GM21515 (cell line): Measurements from ENCODE around the gene BORCS5.

Source experiments
- ATAC-seq: cut with Tn5 transposase; IDR thresholded peaks from one replicate; pipeline ENCODE4 v1.9.1; 2021; ENCODE audit not compliant: unreplicated experiment

BORCS5 gene

DNA sequence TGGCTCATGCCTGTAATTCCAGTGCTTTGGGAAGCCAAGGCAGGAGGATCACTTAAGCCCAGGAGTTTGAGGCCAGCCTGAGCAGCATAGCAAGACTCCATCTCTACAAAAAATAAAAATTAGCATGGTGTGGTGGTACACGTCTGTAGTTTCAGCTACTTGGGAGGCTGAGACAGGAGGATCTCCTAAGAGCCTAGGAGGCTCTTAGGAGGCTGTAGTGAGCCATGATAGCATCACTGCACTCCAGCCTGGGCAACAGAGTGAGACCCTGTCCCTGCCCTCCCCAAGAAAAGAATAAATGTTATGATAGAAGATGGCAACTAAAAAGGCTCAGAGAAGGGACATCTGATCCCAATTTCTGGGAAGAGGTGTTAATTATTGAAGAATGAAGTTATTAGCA, 3.6 kb upstream of the BORCS5 start:
- ATAC-seq, result no peak

GRCh38 chr12:12353807-12354206, 3.1 kb upstream of the BORCS5 start:
- ATAC-seq, result no peak

GRCh38 chr12:12356467-12356895, 397 bp upstream of the BORCS5 start:
- ATAC-seq, result no peak

DNA sequence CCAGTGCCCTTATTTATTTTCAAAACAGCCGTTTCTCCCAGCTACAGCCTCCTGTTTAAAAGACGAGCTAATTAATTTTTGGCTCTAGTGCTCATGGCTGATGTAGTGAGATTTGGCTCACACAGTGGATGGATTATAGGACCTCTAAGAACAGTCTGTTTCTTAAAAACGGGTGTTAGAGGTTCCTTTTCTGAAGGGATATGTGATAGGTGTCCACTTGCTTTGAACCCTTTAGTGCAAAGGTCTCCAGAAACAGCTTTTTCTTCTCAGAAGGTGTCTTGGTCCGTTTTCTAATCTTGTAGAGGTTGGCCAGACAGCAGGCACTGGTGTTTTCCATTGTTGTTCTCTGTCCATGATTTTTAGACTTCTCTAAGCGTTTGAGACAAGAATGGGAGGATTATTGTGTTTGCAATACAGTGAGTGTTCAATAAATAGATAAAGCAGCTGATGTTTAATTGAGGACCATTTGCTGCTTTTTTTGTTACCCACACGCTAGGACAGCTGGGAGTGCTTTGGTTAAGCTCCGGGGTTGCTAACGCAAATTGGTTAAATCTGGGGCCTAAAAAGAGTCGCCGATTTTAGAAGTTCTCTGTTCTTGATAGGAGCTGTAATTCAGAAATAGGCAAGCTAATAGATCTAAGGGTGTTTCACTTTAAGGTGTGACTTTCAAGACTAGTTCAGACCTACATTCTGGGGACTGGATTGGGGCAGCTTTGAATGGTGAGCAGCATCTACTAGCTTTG, 1.0 kb downstream of the BORCS5 start:
- ATAC-seq, result no peak

- ATAC-seq, result no peak
Measured at GRCh38 chr12:12358528-12358927, 1.6 kb downstream of the BORCS5 start.

GRCh38 chr12:12364787-12365445, 8.0 kb downstream of the BORCS5 start:
- ATAC-seq, result no peak

GRCh38 chr12:12365446-12365802, 8.5 kb downstream of the BORCS5 start:
- ATAC-seq, result no peak

DNA sequence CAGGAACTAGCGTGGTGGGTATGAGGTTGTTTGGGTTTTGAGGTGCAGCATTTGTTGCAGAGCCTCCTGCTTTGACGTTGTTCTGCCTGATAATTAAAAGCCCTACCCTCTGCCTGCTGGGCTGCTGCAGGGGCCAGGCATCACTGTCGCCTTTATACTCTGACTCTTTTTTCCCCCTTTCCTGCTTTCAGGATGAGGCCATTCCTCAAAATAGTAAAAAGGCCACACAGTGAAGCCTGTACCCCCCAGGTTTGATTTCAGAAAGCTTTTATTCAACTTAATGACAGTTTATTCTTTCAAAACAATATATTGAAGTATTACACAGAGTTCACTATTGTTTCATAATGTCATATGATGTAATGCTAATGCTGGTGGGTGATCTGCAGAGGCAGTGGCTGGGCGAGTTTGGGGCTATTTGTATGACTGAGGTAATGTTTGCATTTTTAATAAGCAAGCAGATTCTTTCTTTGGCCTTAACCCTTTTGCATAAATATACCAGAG, 9.1 kb downstream of the BORCS5 start:
- ATAC-seq, result no peak

GRCh38 chr12:12366701-12367481, 10.0 kb downstream of the BORCS5 start:
- ATAC-seq, result no peak

GRCh38 chr12:12367482-12367998, 10.7 kb downstream of the BORCS5 start:
- no peak for ATAC-seq

DNA sequence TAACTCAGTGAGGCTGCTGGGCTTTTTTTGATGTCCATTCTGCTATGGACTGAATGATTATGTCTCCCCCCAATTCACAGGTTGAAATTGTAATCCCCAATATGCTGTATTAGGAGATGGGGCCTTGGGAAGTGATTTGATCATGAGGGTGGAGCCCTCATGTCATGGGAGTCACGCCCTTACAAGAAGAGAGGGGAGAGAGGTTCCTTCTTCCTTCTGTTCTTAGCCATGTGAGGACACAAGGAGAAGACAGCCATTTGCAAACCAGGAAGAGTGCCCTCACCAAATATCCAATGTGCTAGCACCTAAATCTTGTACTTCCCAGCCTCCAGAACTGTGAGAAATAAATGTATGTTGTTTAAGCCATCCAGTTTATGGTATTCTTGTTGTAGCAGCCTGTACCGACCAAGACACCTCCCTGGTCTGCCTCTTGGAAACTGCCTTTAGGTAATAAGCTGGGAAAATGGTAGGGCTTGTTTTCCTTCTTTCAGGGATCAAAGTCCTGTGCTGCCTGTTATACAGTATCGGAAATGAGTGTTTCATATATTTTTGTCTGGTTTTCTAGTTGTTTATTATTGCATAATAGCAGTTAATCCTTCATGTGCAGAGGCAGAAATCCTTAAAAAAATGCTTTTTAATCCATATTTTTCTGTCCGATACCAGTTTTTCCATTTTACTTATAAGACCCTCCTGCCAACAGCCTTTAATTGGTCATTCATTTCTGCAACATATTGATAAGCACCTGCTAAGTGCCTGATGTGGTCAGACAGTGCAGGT, 16.3 kb downstream of the BORCS5 start:
- no peak for ATAC-seq

GRCh38 chr12:12376646-12377448, 20.0 kb downstream of the BORCS5 start:
- ATAC-seq, result no peak

- ATAC-seq, result no peak
Measured at GRCh38 chr12:12378616-12379015, 21.7 kb downstream of the BORCS5 start.

DNA sequence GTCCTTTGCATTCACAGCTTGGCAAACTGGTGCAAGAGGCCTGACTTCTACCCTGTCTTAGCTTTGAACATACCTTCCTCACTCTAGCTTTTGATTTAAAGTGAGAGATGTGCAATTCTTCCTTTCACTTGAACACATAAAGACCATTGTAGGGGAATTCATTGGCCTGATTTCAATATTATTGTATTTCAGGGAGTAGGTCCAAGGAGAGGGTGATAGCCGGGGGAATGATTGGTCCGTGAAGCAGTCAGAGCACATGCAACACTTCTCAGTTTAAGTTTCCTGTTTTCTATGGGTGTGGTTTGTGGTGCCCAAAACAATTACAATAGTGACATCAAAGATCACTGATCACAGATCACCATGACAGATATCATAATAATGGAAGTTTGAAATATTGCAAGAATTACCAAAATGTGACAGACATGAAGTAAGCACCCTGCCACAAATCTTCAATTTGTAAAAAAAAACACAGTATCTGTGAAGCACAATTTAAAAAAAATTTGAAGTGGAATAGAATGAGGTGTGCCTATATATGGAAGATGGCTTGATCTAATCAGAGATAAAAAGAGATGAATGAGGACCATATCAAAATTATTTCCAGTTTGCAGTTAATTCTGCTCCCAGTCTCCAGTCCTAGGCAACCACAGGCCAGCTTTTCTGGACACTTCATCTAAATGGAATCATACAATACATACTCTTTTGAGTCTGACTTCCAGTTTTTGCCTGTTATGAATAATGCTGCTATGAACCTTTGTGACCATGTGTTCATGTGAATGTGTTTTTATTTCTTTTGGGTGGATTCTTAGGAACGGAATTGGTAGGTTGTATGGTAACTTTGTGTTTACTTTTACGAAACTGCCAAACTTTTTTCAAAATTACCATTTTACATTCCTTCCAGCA, 23.2 kb downstream of the BORCS5 start:
- ATAC-seq, result peak; percentile 50

- ATAC-seq, result no peak
Measured at GRCh38 chr12:12380949-12381593, 24.2 kb downstream of the BORCS5 start.

- no peak for ATAC-seq
Measured at GRCh38 chr12:12381982-12382381, 25.1 kb downstream of the BORCS5 start.

DNA sequence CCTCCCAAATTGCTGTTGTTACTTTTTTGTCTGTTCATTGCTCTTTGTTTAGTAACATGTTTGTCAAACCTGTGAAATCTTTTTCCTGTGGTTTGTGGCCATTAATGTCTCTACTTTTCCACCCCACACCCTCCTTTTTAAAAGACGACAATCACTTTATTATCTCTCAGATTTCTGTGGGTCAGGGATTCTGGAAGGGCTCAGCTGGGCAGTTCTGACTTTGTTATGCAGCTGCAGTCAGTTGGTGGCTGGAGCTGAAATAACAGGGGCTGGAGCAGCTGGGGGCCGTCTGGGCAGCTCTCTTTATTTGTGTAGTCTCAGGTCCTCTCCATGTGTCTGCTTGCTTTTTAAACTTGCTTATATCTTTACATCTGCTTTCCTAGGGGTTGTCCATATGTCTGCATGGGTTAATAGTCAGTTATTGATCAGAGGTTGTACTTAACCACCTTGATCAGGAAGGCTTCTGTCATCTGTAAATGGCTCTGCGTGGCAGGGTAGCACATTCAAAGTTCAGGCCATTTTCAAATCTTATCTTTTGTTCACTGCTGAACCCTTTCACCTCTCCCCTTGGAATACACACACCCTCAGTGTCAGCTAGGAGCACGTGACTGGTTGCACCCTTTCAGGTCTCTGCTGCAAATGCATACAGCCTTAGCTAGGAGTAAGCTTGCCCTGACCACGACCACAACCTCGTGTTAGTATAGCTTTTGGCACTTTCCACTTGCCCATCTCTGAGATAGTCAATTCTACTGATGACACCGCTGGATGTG, 27.9 kb downstream of the BORCS5 start:
- ATAC-seq, result no peak

DNA sequence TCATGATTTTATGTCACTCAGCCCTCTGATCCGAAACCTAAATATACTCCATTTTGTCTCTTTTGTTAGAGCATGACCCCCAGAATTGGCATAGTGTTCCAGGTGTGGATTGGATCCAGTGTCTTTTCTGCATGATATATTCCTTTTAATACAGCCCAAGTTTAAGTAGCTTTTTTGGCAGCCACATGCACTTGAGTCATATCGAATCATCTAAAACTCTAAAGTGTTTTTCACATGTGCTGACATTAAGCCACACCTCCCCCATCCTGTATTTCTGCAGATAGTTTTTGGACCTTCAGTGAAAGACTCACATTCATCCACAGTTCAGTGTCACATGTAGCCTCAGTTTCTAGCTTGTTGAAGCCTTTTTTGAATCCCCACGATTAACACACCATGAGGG, 30.6 kb downstream of the BORCS5 start:
- ATAC-seq, result no peak
